Keratinocyte (primary cell): ENCODE results near the gene AIG1.

Experiments used
- CTCF ChIP-seq, 3 experiments: IDR thresholded peaks in 1 of 3; conservative IDR thresholded peaks in 1 of 3; optimal IDR thresholded peaks in 1 of 3; 2 replicates in 2 of 3; 3 replicates in 1 of 3; pipeline versions ENCODE3 to v1.5.1; 2011; ENCODE audit warnings: low read length in 3 of 3, mild to moderate bottlenecking in 3 of 3, moderate library complexity in 2 of 3, control low read depth in 1 of 3, inconsistent platforms in 1 of 3; ENCODE audit not compliant: insufficient read depth in 2 of 3; ENCODE audit errors: extremely low read depth in 1 of 3
- EZH2 ChIP-seq: IDR thresholded peaks from one replicate; pipeline ENCODE4 v1.6.1; 2012; ENCODE audit warnings: inconsistent platforms, mild to moderate bottlenecking, low read length, moderate library complexity

GRCh38 chr6:143260857-143261256 is 200.2 kb downstream of the AIG1 start:
- TF ChIP-seq CTCF (optimal IDR thresholded peaks at IDR 0.05 in 1 of 3, IDR thresholded peaks at IDR 0.05 in 1 of 3, conservative IDR thresholded peaks at IDR 0.05 in 1 of 3; ENCODE audit: extremely low read depth in 1 of 3, insufficient read depth in 2 of 3, low read length in 3 of 3) (no peak), EZH2 (no peak)
